Left forelimb (tissue), 1 donor: ENCODE measurements around the gene TBC1D22A.

ENCODE experiments used
- DNase-seq: peaks from one replicate; pipeline ENCODE4 v3.0.0-alpha.2; 2018; ENCODE audit warnings: low spot score

The TBC1D22A gene

GRCh38 chr22:47189056-47189916 is 426.8 kb downstream of the TBC1D22A start:
- DNase-seq, result peak; percentile 47

DNA sequence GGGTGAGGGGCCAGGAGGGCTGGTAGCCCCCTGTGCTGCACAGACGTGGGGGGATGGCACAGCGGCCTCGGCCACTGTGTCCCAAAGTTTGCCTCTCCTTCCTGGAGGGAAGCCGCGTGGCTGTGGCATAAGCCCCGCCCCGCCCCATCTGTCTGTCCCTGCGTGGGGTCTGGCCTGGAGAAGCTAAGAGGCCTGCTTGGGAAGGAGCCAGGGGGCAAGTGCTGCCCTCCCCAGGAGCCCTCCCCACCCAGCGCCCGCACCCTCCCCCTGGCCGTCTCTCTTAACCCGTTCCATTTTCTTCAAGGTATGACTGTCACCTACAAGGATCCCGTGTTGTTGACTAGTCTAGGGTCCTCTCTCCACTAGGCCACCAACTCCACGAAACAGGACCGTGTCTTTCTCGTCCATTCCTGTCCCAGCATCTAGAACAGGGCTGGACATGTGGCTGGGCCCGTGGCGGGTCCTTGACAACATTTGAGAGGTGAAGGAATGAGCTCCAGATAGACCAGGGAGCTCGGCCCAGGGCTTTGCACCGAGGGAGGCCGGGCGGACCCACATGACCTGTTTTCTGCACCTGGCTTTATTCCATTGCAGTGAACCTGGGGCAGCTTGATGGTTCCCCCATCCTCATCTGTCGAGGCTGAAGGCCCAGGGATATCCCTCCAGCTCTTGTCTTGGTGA is 428.0 kb downstream of the TBC1D22A start:
- DNase-seq, result peak; percentile 36

DNA sequence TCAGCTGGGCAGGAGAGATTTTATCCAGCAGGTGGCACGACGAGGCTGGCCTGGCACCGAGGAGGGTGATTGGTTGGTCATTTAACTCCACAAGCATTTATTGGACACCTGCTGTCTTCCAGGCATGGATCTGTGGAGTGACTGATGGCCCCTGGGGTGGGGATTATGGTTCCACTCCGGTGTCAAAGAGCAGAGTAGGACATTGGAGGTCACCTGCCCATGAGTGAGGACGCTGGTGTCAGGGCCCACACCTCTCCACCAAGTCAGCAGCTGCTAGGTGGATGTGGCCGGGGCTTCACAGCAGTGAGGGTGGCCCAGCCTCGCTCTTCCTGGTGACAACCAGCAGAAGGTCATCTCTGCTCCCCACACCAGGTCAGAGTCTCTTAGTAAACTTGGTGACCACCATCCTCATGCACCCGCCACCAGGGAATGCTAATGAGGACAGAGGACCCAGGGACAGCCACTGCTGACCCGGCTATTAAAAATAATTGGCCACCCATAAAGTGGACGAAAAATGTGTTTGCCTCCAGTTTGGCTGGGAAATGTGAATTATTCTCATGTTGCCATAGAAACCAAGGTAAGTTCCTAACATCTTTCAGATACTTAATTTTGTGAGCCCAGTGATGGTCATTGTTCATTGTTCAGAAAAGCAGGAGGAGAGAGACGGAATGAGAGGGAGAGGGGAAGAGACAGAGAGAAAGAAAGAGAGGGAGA is 428.7 kb downstream of the TBC1D22A start:
- DNase-seq, result peak; percentile 49

GRCh38 chr22:47191671-47192650 is 429.5 kb downstream of the TBC1D22A start:
- DNase-seq, result peak; percentile 59

GRCh38 chr22:47192651-47193437 is 430.4 kb downstream of the TBC1D22A start:
- peak; percentile 48 for DNase-seq

DNA sequence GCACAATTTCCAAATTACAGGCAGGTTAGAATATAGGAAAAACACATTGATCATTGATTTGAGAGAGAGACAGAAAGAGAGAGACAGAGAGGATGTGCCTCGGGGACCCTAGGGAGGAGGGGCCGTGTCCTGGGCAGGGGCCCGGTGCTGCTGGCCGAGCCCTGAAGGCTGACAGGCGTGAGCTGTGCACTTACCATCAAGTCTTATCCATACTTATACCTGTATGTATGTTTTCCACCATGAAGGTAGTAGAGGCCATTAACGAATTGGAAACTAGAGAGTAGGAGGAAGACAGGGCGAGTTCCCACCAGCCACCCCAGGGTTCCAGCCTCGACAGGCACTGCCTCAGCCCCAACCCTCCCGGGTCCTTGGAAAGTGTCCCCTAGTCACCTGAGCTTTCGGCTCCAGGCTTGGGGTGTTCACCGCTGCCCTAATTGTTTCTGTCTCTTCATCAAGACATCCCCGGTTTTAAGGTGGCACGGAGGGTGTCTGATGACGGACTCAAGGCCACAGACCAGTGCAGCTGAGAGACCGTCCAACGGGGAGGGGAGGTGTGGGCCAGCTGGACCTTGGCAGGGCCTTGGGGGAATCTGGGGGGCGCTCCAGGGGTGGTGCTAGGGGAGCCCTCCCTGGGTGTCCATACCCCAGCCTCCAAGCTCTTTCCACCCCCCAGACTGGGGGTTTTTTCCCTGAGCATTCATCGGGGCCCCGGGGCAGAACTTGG is 431.3 kb downstream of the TBC1D22A start:
- DNase-seq, result peak; percentile 60

GRCh38 chr22:47194476-47195155 is 432.2 kb downstream of the TBC1D22A start:
- DNase-seq, result peak; percentile 42

- DNase-seq, result peak; percentile 44
Measured at GRCh38 chr22:47195156-47195483, 432.7 kb downstream of the TBC1D22A start.

GRCh38 chr22:47195484-47196165 is 433.2 kb downstream of the TBC1D22A start:
- DNase-seq, result peak; percentile 57

- peak; percentile 56 for DNase-seq
Measured at GRCh38 chr22:47196166-47196849, 433.9 kb downstream of the TBC1D22A start.

DNA sequence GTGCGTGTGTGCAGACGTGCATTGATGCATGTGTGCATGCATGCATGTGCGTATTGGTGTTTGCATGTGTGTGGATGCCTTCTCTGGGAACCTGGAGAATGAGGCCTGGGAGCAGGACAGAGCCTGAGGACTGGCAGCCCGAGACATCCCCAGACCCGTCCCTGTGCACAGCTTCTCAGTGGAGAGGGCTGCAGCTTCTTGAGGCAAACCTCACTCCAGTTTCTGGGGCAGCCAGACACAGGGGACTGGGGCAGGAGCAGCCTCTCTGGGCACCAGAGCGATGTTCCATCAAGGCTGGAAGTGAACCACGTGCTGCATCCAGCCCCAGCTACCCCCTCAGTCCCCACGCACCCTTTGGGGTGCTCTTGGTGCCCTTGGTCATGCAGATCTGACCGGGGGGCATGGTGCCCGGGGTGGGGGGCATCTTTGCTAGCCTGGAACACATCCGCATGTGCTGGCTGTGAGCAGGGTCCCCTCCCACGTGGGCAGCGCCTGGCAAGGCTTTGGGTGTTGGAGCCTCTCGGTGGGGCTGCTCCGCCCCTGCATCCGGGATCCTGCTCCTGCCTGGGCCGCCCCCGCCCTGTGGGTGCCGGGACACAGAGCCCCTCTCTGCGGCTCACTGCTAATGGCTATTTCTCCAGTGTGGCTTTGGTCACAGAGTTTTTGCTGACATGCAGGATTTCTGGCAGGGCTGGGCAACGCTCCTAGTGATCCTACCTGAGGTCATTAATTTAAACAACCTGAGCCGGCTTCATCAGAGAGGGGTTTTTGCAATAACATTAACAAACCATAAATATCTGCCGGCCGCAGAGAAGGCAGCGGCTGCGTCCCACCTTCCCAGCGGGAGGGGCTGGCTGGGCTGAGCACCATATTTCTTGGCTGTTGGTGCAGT is 434.7 kb downstream of the TBC1D22A start:
- DNase-seq, result peak; percentile 59

- DNase-seq, result peak; percentile 64
Measured at GRCh38 chr22:47197773-47198500, 435.5 kb downstream of the TBC1D22A start.

DNA sequence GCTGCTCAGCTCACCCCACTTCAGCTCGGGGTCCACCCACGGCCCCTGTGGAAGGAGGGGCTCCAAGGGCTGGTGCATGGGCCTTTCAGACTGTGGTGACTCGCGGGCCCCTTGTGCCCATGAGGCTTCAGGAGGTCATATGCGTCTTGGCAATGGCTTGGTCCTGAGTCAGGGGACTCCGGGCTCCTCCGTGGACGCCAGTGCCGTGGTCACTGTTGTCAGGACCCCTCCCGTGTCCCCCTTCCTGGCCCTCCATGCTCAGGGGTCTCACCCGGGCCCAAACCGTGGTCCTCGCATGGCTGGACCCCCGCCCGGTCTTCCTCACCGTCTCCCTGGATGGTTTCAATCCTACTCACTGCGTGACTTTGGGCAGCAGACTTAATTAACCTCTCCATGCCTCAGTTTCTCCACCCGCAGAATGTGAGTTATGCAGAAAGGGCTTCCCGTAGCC is 436.4 kb downstream of the TBC1D22A start:
- peak; percentile 55 for DNase-seq

DNA sequence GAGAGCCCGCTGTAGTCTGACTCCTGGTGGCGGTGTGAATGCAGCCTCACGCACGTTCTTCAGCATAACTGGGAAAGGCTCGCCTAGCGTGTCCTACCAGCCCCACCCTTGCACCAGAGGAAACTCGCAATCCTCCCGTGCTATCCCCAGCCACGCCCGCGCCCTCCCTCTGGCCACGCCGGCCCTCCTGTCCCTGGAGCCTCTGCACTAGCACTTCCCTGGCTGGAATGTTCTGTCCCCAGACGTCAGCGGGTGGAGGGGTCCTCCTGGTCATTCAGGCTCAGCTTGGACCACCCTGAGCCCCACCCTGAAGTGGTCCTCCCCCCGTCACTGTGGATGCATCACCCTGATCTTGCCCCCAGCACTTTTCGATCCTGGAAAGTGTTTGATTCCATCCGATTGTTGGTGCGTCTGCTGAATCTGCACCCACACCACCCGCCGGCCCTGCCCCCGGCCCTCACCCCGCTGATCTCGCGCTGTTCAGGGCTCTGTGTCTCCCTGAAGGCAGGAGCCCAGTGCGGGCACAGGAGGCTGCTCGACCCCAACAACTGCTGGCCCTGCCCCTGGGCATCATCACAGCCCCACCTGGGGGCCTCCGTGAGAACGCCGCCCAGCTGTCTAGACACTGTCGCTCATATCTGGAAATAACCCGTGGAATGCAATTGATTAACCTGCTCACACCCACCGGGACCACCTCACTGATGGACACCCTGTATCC is 437.0 kb downstream of the TBC1D22A start:
- peak; percentile 60 for DNase-seq

DNA sequence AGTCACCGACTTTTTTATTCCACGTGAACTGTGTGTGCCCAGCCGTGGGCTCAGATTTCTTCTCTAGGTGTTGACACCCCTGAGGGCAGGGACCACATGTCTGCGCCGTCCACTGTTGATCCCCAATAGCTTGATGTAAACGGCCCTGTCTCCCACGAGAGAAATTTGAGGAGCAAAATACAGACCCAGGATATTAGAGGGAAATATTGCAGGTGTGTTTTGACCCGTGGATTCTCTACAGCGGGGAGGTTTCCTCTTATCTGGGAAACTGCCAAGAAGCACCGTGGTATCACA is 437.5 kb downstream of the TBC1D22A start:
- DNase-seq, result peak; percentile 64
